ENCODE data around the gene CRABP2. TPM values are rescaled to one million over a fixed set of nuclear protein-coding genes. Genes with fewer than 3 reads are reported as not detected.

CRABP2 gene
- total RNA-seq, 1 experiment from 2014 or later: 1.1 TPM

GRCh38 chr1:156727926-156728598 lies 22.7 kb upstream of the CRABP2 start, which contains the start of gene METTL25B:
Gene METTL25B (plus strand): TSS chr1:156728469. CDS start chr1:156729105, 636 bp downstream.
- peak; percentile 90 for DNase-seq (ENCODE audit: low spot score)
- H3K27me3 ChIP-seq (replicated peaks; ENCODE audit: insufficient read depth, low read depth, low read length, poor library complexity): no peaks in the 10 kb centered on the region
- POLR2A ChIA-PET (ENCODE audit: low non-redundant PET): interaction anchor here (0.7 to 2.0 kb wide), 3 partner anchors 9 to 157 kb away, joined by 3 to 11 read pairs (median 8); partner anchors contain the start of gene MRPL24
- peak within 1 kb of the TSS; percentile 95 for H3K4me3 ChIP-seq (ENCODE audit: low read depth, low read length, poor library complexity, severe bottlenecking)
- TF ChIP-seq CTCF (conservative IDR thresholded peaks at IDR 0.05; ENCODE audit: low read depth, low read length) (no peak), EZH2 (IDR thresholded peaks at IDR 0.05; ENCODE audit: borderline replicate concordance, low read depth, low read length, poor library complexity, severe bottlenecking) (no peak)
- CTCF ChIA-PET: interaction anchor here (0.6 to 5.2 kb wide), 4 partner anchors 38 to 163 kb away, joined by 3 to 117 read pairs (median 33); partner anchors contain the start of genes INSRR and NTRK1
- H3K9me3 ChIP-seq (ENCODE audit: low read depth, low read length, poor library complexity, severe bottlenecking): no peaks in the 10 kb centered on the region
- H3K27ac ChIP-seq (ENCODE audit: low read depth, low read length, poor library complexity, severe bottlenecking): peak within 1 kb of the TSS; percentile 96
- BruUV-seq (replicated peaks): TSS peak; percentile 59
- peaks cover 23% of the 10 kb centered on the region for H3K4me1 ChIP-seq (ENCODE audit: insufficient read depth, low read length, poor library complexity, severe bottlenecking)
- peaks cover 19% of the 10 kb centered on the region for H3K36me3 ChIP-seq (ENCODE audit: insufficient read depth, low read length, poor library complexity, severe bottlenecking)
- intact Hi-C loops (cut with micrococcal nuclease; ENCODE audit: unreplicated experiment): loop anchor here (2.0 kb wide), 1 partner anchor 41 kb away; no protein-coding TSS in a partner anchor

GRCh38 chr1:156727492-156727891 lies 22.1 kb upstream of the CRABP2 start:
- BruUV-seq (replicated peaks): no TSS peak
- Histone ChIP-seq H3K9me3 (ENCODE audit: low read depth, low read length, poor library complexity, severe bottlenecking) (no peaks in the 10 kb centered on the region), H3K4me3 (ENCODE audit: low read depth, low read length, poor library complexity, severe bottlenecking) (peak overlapping the region; percentile 95), H3K4me1 (ENCODE audit: insufficient read depth, low read length, poor library complexity, severe bottlenecking) (peaks cover 23% of the 10 kb centered on the region), H3K36me3 (ENCODE audit: insufficient read depth, low read length, poor library complexity, severe bottlenecking) (peaks cover 24% of the 10 kb centered on the region), H3K27ac (ENCODE audit: low read depth, low read length, poor library complexity, severe bottlenecking) (peak overlapping the region; percentile 96), H3K27me3 (replicated peaks; ENCODE audit: insufficient read depth, low read depth, low read length, poor library complexity) (no peaks in the 10 kb centered on the region)
- POLR2A ChIA-PET (ENCODE audit: low non-redundant PET): no interaction called here
- DNase-seq (ENCODE audit: low spot score): no peak
- CTCF ChIA-PET: interaction anchor here (1.1 to 5.2 kb wide), 6 partner anchors 17 to 163 kb away, joined by 3 to 117 read pairs (median 16); partner anchors contain the start of genes CRABP2, INSRR and NTRK1
- TF ChIP-seq EZH2 (IDR thresholded peaks at IDR 0.05; ENCODE audit: borderline replicate concordance, low read depth, low read length, poor library complexity, severe bottlenecking): no peak
- no peak for TF ChIP-seq CTCF (conservative IDR thresholded peaks at IDR 0.05; ENCODE audit: low read depth, low read length)
- intact Hi-C loops (cut with micrococcal nuclease; ENCODE audit: unreplicated experiment): no loop called here

- CTCF ChIA-PET: interaction anchor here (0.6 to 5.2 kb wide), 22 partner anchors 14 to 493 kb away, joined by 3 to 117 read pairs (median 4); partner anchors contain the start of genes CRABP2, HDGF, INSRR and MRPL24
- Histone ChIP-seq H3K9me3 (ENCODE audit: low read depth, low read length, poor library complexity, severe bottlenecking) (no peaks in the 10 kb centered on the region), H3K27me3 (replicated peaks; ENCODE audit: insufficient read depth, low read depth, low read length, poor library complexity) (no peaks in the 10 kb centered on the region), H3K36me3 (ENCODE audit: insufficient read depth, low read length, poor library complexity, severe bottlenecking) (peaks cover 28% of the 10 kb centered on the region), H3K4me1 (ENCODE audit: insufficient read depth, low read length, poor library complexity, severe bottlenecking) (peaks cover 23% of the 10 kb centered on the region), H3K4me3 (ENCODE audit: low read depth, low read length, poor library complexity, severe bottlenecking) (peak overlapping the region; percentile 95), H3K27ac (ENCODE audit: low read depth, low read length, poor library complexity, severe bottlenecking) (peak overlapping the region; percentile 21)
- TF ChIP-seq CTCF (conservative IDR thresholded peaks at IDR 0.05; ENCODE audit: low read depth, low read length) (peak; percentile 74), EZH2 (IDR thresholded peaks at IDR 0.05; ENCODE audit: borderline replicate concordance, low read depth, low read length, poor library complexity, severe bottlenecking) (no peak)
- intact Hi-C loops (cut with micrococcal nuclease; ENCODE audit: unreplicated experiment): loop anchor here (1.0 kb wide), 3 partner anchors 37 to 164 kb away; partner anchors contain the start of gene NTRK1
- BruUV-seq (replicated peaks): no TSS peak
- POLR2A ChIA-PET (ENCODE audit: low non-redundant PET): interaction anchor here (0.9 kb wide), 1 partner anchor 36 kb away, joined by 3 read pairs; no protein-coding TSS in a partner anchor
- peak; percentile 82 for DNase-seq (ENCODE audit: low spot score)
These were observed 21.3 kb upstream of the CRABP2 start for GRCh38 chr1:156726549-156727226.

Data from A673 (cell line).